ENCODE data around the gene ZNF611.
"Not testable (repeated sequence)": the region's sequence is repeated elsewhere in the genome, so short reads cannot be mapped to it uniquely, and the experiment has no call there.

Gene ZNF611

DNA sequence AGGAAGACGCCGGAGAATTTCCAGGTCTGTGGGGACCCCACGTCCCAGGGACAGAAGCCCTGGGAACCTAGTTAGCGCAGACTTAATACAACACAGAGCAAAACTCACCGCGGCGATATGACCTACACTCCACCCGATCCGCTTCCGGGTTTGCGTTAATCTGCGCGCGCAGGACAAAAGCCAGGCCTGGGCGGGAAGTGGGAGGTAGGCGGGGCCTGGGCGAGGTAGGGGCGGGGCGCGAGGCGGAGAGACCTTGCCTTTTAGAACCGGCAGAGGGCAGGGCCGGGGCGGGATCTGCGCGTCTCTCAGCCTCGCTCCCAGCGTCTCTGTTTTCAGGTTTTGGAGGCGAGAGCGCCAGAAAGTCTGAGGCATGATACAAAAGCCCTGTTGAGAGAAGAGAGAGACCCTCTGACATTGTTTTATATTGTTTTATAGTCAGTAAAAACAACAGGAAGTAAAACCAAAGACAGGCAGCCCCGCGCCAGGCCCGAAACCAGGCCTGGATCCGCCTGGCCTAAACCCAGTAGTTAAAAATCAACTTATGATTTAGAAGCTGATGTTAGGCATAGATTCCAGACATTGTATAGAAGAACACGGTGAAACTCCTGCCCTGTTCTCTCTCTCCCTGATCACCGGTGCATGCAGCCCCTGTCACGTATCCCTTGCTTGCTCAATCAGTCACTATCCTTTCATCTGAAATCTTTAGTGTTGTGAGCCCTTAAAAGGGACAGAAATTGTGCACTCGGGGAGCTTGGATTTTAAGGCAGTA is at the start of gene ZNF611:
Gene ZNF611 (minus strand): TSS at position 152 of the 769 bp plus-strand sequence. CDS start 19,150 bp downstream, outside the sequence.
- peaks cover 8% of the 10 kb centered on the region for H3K4me1 ChIP-seq (ENCODE audit: control insufficient read depth, insufficient read depth, low read length)
- DNase-seq (ENCODE audit: low read depth), result peak; percentile 99
- no peaks in the 10 kb centered on the region for H3K36me3 ChIP-seq (ENCODE audit: control insufficient read depth, insufficient read depth, low read length, severe bottlenecking)
- peak within 1 kb of the TSS; percentile 92 for H3K4me3 ChIP-seq (ENCODE audit: low read length)
- H3K27me3 ChIP-seq (replicated peaks; ENCODE audit: control insufficient read depth, insufficient read depth, low read length), result no peaks in the 10 kb centered on the region
- H3K9me3 ChIP-seq (ENCODE audit: control insufficient read depth, low read length), result no peaks in the 10 kb centered on the region
- H3K9ac ChIP-seq (ENCODE audit: low read length), result peak within 1 kb of the TSS; percentile 91

DNA sequence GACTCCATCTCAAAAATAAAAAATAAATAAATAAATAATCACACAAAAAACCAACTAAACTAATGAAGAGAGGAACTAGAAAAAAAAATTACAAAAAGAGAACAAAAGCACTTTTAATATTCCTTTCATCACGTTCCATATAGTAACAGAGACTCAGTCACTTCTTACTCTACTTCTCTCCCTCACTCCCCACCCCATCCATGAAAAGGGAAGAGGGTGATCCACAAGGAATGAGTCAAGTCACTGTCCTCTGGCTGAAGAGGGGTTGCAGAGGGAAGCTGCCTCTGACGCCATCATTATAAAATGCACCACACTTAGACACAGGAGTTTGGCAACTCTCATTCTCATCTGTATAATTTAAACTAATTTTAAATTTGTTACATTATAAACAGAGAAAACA is 48.0 kb upstream of the ZNF611 start:
- H3K9me3 ChIP-seq (ENCODE audit: control insufficient read depth, low read length); H3K4me1 ChIP-seq (ENCODE audit: control insufficient read depth, insufficient read depth, low read length); DNase-seq (ENCODE audit: low read depth); H3K27me3 ChIP-seq (replicated peaks; ENCODE audit: control insufficient read depth, insufficient read depth, low read length); H3K4me3 ChIP-seq (ENCODE audit: low read length); H3K9ac ChIP-seq (ENCODE audit: low read length); H3K36me3 ChIP-seq (ENCODE audit: control insufficient read depth, insufficient read depth, low read length, severe bottlenecking): not testable (repeated sequence)

DNA sequence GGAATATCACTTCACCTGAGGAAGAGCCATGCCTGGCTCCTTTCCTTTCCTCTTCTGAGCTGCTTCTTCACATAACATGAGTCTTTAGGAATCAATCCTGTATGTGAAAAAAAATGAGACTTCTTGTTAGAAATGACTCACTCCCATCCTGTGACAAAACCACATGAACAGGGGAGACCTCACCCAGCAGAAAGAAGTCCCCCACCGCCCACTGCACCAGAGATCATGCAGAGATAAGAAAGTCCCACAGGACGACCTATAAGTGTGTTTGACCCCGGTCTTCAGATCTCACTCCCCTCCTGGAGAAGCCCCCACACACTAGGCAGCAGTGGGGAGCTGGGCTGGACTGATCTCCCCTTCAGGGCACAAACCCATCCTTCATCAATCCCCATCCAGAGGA is 44.0 kb upstream of the ZNF611 start:
- Histone ChIP-seq H3K4me1 (ENCODE audit: control insufficient read depth, insufficient read depth, low read length) (no peaks in the 10 kb centered on the region), H3K27me3 (replicated peaks; ENCODE audit: control insufficient read depth, insufficient read depth, low read length) (no peaks in the 10 kb centered on the region), H3K9me3 (ENCODE audit: control insufficient read depth, low read length) (no peaks in the 10 kb centered on the region), H3K36me3 (ENCODE audit: control insufficient read depth, insufficient read depth, low read length, severe bottlenecking) (peaks cover 8% of the 10 kb centered on the region), H3K9ac (ENCODE audit: low read length) (no peak overlapping the region), H3K4me3 (ENCODE audit: low read length) (no peak overlapping the region)
- DNase-seq (ENCODE audit: low read depth), result no peak

DNA sequence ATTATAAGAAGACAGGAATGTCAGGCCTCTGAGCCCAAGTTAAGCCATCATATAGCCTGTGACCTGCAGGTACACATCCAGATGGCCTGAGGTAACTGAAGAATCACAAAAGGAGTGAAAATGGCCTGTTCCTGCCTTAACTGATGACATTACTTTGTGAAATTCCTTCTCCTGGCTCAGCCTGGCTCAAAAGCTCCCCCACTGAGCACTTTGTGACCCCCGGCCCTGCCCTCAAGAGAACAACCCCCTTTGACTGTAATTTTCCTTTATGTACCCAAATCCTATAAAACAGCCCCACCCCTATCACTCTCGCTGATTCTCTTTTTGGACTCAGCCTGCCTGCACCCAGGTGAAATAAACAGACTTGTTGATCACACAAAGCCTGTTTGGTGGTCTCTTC is 21.6 kb upstream of the ZNF611 start:
- not testable (repeated sequence) for H3K4me3 ChIP-seq (ENCODE audit: low read length); DNase-seq (ENCODE audit: low read depth); H3K9me3 ChIP-seq (ENCODE audit: control insufficient read depth, low read length); H3K36me3 ChIP-seq (ENCODE audit: control insufficient read depth, insufficient read depth, low read length, severe bottlenecking); H3K27me3 ChIP-seq (replicated peaks; ENCODE audit: control insufficient read depth, insufficient read depth, low read length); H3K4me1 ChIP-seq (ENCODE audit: control insufficient read depth, insufficient read depth, low read length); H3K9ac ChIP-seq (ENCODE audit: low read length)

DNA sequence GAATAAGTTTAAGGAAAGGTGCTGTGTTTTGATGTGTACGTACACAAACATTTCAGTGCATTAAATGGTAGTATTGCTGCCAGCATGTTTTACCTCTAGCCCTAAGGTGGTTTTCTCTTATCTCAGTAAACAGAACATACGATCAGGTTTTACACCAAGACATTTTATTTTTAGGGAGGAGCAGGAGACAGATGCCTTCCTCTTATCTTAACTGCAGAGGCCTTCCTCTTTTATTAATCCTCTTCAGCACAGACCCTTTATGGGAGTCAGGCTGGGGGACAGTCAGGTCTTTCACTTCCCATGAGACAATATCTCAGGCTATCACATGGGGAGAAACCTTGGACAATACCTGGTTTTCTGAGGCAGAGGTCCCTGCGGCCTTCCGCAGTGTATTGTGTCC is 14.9 kb upstream of the ZNF611 start:
- no peak for DNase-seq (ENCODE audit: low read depth)

DNA sequence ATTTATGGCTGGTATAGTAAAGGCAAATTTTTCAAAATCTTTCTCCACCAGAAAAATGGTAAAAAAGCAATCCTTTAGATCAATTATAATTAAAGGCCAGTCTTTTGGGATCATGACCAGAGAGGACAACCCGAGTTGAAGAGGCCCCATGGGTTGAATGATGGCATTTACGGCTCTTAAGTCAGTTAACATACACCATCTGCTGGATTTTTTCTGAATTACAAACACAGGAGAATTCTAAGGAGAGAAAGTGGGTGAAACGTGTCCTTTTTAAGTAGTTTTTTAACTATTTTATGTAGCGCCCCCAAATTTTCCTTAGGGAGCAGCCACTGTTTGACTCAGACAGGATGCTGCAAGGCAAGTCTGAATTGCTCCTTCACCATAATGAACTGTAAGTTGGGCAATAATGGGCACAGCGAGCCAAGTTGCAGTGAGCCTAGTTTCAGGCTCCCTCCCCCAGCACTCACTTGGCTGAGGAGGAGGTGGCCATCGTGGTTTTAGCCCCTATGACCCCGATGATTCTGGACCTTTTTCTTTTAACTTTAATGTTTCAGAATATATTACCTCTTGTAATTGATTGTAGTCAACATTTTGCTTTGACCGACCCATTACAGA is 13.6 kb upstream of the ZNF611 start:
- no peaks in the 10 kb centered on the region for H3K9me3 ChIP-seq (ENCODE audit: control insufficient read depth, low read length)
- peaks cover 10% of the 10 kb centered on the region for H3K4me1 ChIP-seq (ENCODE audit: control insufficient read depth, insufficient read depth, low read length)
- no peak overlapping the region for H3K9ac ChIP-seq (ENCODE audit: low read length)
- H3K36me3 ChIP-seq (ENCODE audit: control insufficient read depth, insufficient read depth, low read length, severe bottlenecking), result no peaks in the 10 kb centered on the region
- peak; percentile 63 for DNase-seq (ENCODE audit: low read depth)
- no peaks in the 10 kb centered on the region for H3K27me3 ChIP-seq (replicated peaks; ENCODE audit: control insufficient read depth, insufficient read depth, low read length)
- H3K4me3 ChIP-seq (ENCODE audit: low read length), result no peak overlapping the region

More for the DNA sequence above, 14.9 kb upstream of the ZNF611 start:
- no peaks in the 10 kb centered on the region for H3K27me3 ChIP-seq (replicated peaks; ENCODE audit: control insufficient read depth, insufficient read depth, low read length)
- H3K9ac ChIP-seq (ENCODE audit: low read length), result no peak overlapping the region
- no peaks in the 10 kb centered on the region for H3K9me3 ChIP-seq (ENCODE audit: control insufficient read depth, low read length)
- H3K36me3 ChIP-seq (ENCODE audit: control insufficient read depth, insufficient read depth, low read length, severe bottlenecking), result no peaks in the 10 kb centered on the region
- H3K4me3 ChIP-seq (ENCODE audit: low read length), result no peak overlapping the region
- H3K4me1 ChIP-seq (ENCODE audit: control insufficient read depth, insufficient read depth, low read length), result peaks cover 10% of the 10 kb centered on the region

DNA sequence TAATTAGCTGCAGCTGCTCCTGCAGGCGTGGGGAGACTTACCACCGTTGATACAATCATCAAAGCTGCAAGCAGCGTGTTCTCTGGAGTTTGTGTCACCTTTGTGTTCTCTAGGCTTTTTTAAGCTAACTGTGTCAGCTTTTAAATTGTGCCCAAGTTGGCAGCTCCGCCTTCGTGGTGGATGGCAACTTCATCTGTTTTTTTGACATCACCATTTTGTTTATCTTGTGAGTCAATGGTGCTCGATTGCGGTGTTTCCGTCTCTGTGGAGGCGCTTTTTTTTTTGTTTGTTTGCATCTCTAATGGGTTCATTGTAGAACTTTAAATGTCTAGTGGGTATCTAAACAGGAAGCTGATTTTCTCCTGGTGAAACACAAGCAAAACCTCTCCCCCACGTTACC is 11.1 kb upstream of the ZNF611 start:
- not testable (repeated sequence) for H3K4me1 ChIP-seq (ENCODE audit: control insufficient read depth, insufficient read depth, low read length); DNase-seq (ENCODE audit: low read depth); H3K9ac ChIP-seq (ENCODE audit: low read length); H3K4me3 ChIP-seq (ENCODE audit: low read length); H3K9me3 ChIP-seq (ENCODE audit: control insufficient read depth, low read length); H3K27me3 ChIP-seq (replicated peaks; ENCODE audit: control insufficient read depth, insufficient read depth, low read length); H3K36me3 ChIP-seq (ENCODE audit: control insufficient read depth, insufficient read depth, low read length, severe bottlenecking)

DNA sequence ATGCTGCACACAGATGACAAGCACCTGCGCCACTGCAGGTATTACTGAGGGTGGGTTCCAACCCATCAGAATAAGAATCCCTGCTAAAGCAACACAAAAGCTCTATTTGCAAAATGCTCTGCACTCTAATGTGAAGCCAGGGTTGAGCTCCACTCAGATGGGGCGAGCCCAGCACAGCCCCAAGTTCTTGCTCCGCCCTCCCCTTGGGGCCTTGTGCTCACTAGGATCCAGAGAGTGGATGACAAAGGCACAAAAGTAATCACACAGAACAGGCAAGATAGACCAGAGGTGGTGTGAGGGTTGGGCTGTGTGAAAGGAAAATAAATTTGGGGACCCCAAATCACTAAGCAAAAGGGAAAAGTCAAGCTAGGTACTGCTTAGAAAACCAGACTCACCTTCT is 8.2 kb upstream of the ZNF611 start:
- Histone ChIP-seq H3K9ac (ENCODE audit: low read length) (no peak overlapping the region), H3K27me3 (replicated peaks; ENCODE audit: control insufficient read depth, insufficient read depth, low read length) (no peaks in the 10 kb centered on the region), H3K36me3 (ENCODE audit: control insufficient read depth, insufficient read depth, low read length, severe bottlenecking) (no peaks in the 10 kb centered on the region), H3K4me1 (ENCODE audit: control insufficient read depth, insufficient read depth, low read length) (peaks cover 4% of the 10 kb centered on the region), H3K4me3 (ENCODE audit: low read length) (no peak overlapping the region), H3K9me3 (ENCODE audit: control insufficient read depth, low read length) (no peaks in the 10 kb centered on the region)
- DNase-seq (ENCODE audit: low read depth), result no peak

DNA sequence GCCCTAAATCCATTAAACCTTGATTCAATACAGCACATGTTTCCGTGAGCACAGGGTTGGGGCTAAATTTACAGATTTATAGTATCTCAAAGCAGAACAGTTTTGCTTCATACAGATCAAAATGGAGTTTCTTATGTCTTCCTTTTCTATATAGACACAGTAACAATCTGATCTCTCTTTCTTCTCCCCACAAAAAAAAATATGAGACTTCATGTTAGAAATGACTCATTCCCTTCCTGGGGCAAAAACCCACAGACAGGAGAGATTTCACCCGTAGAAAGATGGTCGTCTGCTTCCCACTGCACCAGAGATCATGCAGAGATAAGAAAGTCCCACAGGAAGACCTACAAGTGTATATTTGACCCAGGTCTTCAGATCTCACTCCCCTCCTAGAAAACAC is 7.7 kb upstream of the ZNF611 start:
- DNase-seq (ENCODE audit: low read depth), result no peak

DNA sequence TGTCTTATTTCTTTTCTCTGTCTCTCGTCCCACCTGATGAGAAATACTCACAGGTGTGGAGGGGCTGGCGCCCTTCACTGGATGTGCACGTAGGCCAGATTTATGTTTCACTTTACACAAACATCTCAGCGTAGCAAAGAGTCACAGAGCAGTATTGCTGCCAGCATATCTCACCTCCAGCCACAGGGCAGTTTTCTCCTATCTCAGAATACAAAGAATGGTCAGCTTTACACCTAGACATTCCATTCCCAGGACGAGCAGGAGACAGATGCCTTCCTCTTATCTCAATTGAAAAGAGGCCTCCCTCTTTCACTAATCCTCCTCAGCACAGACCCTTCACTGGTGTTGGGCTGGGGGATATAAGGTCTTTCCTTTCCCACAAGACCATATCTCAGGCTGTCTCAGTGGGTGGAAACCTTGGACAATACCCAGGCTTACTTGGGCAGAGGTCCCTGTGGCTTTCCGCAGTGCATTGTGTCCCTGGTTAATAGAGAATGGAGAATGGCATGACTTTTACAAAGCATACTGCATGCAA is 7.2 kb upstream of the ZNF611 start:
- H3K9me3 ChIP-seq (ENCODE audit: control insufficient read depth, low read length), result no peaks in the 10 kb centered on the region
- no peak overlapping the region for H3K9ac ChIP-seq (ENCODE audit: low read length)
- no peaks in the 10 kb centered on the region for H3K4me1 ChIP-seq (ENCODE audit: control insufficient read depth, insufficient read depth, low read length)
- no peaks in the 10 kb centered on the region for H3K27me3 ChIP-seq (replicated peaks; ENCODE audit: control insufficient read depth, insufficient read depth, low read length)
- no peak overlapping the region for H3K4me3 ChIP-seq (ENCODE audit: low read length)
- no peaks in the 10 kb centered on the region for H3K36me3 ChIP-seq (ENCODE audit: control insufficient read depth, insufficient read depth, low read length, severe bottlenecking)
- DNase-seq (ENCODE audit: low read depth), result no peak

More for the DNA sequence above, 7.7 kb upstream of the ZNF611 start:
- H3K9ac ChIP-seq (ENCODE audit: low read length), result no peak overlapping the region
- H3K4me3 ChIP-seq (ENCODE audit: low read length), result no peak overlapping the region
- no peaks in the 10 kb centered on the region for H3K4me1 ChIP-seq (ENCODE audit: control insufficient read depth, insufficient read depth, low read length)
- H3K36me3 ChIP-seq (ENCODE audit: control insufficient read depth, insufficient read depth, low read length, severe bottlenecking), result no peaks in the 10 kb centered on the region
- no peaks in the 10 kb centered on the region for H3K27me3 ChIP-seq (replicated peaks; ENCODE audit: control insufficient read depth, insufficient read depth, low read length)
- H3K9me3 ChIP-seq (ENCODE audit: control insufficient read depth, low read length), result no peaks in the 10 kb centered on the region

DNA sequence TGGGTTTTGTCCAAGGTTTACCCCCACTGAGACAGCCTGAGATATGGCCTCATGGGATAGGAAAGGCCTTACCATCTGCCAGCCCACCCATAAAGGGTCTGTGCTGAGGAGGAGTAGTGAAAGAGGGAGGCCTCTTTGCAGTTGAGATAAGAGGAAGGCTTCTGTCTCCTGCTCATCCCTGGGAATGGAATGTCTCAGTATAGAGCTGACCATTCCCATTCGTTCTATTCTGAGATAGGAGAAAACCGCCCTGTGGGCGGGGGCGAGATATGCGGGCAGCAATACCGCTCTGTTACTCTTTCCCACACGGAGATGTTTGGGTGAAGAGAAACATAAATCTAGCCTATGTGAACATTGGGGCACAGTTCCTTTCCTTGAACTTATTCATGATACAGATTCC is 6.5 kb upstream of the ZNF611 start:
- H3K36me3 ChIP-seq (ENCODE audit: control insufficient read depth, insufficient read depth, low read length, severe bottlenecking); H3K9me3 ChIP-seq (ENCODE audit: control insufficient read depth, low read length); H3K4me3 ChIP-seq (ENCODE audit: low read length); H3K4me1 ChIP-seq (ENCODE audit: control insufficient read depth, insufficient read depth, low read length); H3K27me3 ChIP-seq (replicated peaks; ENCODE audit: control insufficient read depth, insufficient read depth, low read length); DNase-seq (ENCODE audit: low read depth); H3K9ac ChIP-seq (ENCODE audit: low read length): not testable (repeated sequence)

Data from adipocyte (in vitro differentiated cells).